Measurements from ENCODE around the gene MRGPRF. TPM values are rescaled to one million over a fixed set of nuclear protein-coding genes. Genes with fewer than 3 reads are reported as not detected.
A peak's percentile ranks its signal among the peaks of the same experiment; 100 is the strongest.

Gene MRGPRF
- total RNA-seq, 1 donor from 2014 or later: 4.9 TPM

DNA sequence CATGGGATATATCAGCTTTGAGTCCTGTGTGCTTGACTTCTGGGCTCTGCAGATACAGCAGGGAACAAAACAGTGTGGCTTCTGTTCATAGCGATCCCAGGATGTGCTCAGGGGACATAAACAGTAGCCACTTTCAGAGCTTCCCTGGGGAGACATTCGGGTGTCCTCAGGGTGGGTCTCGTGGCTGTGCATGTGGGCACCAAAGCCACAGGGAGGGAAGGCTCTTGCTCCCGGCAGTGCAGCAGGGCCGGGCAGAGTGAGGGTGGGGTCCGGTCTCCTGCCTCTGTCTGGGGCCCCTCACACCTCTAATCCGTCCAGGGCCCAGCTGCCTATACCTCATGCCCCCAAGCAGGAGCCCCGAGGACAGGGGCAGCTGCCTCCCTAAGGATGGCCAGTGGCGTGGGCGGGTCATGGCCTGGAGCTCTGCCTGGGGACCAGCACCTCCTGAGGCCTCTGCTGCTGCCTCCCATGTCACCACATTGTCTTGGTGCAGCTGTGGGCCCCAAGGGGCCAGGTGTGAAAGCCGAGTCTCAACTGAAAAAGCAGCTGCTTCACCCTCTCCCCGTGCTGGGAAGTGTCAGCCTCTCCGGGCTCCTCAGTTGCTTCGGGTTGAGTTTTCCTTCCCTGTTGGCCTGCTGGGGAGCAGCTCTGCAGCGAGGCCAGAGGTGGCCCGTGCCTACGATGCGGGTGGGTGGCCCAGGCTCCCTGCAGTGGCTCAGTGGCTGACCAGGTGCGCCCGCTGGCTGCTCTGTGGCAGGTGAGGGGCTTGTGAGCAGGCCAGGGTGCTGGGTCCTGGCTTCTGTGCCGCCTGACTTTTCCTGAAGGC, 39.5 kb upstream of the MRGPRF start:
- intact Hi-C loops (cut with DNase I): no loop called here
- ATAC-seq (ENCODE audit: poor library complexity) (no peak), DNase-seq (no peak)

DNA sequence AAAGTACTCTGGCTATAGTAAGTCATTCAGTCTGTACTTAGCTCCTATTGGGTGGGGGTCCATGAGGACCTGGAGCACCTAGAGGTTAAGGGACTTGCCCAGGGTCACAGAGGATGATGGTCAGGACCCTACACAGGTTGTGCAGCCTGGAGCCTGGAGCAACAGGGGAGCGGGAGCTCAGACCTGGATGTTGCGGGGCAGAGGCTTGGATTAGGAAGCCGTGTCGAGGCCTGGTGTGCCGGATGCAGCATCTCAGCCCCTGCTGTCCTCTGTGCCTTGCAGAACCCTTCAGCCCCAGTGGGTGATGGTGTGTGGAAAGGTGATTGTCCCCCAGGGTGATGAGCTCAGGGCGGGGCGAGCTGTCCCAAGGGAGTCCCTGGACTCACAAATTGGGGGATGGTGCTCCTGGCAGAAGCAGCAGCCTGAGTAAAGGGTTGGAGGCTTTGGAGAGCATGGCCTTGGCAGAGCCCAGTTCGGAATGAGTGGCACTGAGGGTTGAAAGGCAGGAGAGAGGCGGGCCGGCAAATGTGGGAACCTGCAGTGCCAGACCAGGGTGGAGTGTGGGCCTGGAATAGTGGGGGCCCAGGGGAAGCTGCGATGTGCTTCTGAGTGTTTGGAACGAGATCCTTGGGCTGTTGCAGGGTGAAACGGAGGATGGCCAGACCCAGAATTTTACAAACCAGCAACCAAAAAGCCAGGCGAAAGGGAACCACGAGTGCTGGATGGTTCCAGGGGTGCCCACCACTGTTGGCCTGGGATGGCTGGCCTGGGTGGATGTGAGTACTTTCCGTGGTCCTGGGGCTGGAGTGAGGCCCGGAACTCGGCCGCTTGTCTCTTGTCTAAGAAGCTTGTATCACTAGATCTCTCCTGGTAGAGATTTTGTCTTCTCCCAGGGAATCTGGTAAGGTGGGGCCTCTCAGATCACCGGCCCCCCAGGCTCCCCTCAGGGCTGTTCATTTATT, 38.6 kb upstream of the MRGPRF start:
- intact Hi-C loops (cut with DNase I): no loop called here
- ATAC-seq (ENCODE audit: poor library complexity): peak; percentile 23
- DNase-seq: no peak

DNA sequence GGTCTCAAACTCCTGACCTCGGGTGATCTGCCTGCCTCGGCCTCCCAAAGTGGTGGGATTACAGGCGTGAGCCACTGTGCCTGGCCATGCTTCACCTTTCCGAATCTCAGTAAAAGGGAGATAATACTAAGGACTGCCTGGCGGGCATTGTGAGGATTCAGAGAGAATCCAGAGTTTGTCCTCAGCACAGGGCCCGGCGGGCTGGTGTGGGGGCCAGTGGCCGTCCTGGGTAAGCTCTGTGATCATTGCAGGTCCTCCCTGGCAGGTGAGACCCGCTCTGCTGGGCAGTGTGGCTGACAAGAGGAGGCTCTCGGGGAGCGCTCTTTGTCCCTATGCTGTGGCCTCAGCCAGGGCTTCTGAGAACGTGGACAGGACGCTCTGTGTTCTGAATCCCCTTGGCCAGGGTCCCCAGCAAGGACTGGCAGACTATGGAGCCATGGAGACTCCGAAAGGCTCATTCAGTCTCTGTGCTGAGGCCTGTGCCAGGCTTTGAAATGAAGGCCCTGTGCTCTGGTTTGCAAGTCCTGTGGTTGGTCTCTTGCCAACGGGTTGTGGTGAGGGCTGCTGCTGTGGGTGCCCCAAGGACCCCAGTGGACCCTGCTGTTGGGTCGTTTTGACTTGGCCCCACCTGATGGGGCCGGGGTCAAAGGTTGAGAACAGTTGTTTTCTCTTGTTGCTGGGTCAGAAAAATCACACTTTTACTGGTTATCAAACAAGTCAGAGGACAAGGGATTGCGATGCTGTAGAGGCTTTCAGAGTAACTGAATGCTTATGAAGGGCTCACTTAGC, 37.7 kb upstream of the MRGPRF start:
- DNase-seq: no peak
- intact Hi-C loops (cut with DNase I): no loop called here
- no peak for ATAC-seq (ENCODE audit: poor library complexity)

DNA sequence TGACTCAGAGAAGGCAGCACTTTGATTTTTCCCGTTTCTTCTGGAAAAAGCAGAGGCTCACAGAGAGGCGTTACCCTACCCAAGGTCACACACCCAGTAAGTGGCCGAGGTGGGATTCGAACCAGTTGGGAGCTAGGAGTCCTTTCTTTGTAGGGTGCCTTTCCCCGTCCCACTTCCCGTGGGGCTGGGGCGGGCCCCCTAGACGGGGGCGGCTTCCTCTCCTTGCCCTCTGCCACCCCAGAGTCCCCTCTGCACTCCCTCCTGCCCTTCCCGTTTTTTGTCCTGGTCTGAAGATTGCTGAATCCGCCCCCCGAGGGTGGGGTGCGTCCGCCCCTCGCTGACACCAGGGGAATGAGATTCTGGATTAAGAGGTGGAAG, 36.4 kb upstream of the MRGPRF start:
- DNase-seq (no peak), ATAC-seq (ENCODE audit: poor library complexity) (peak; percentile 2)
- intact Hi-C loops (cut with DNase I): no loop called here

DNA sequence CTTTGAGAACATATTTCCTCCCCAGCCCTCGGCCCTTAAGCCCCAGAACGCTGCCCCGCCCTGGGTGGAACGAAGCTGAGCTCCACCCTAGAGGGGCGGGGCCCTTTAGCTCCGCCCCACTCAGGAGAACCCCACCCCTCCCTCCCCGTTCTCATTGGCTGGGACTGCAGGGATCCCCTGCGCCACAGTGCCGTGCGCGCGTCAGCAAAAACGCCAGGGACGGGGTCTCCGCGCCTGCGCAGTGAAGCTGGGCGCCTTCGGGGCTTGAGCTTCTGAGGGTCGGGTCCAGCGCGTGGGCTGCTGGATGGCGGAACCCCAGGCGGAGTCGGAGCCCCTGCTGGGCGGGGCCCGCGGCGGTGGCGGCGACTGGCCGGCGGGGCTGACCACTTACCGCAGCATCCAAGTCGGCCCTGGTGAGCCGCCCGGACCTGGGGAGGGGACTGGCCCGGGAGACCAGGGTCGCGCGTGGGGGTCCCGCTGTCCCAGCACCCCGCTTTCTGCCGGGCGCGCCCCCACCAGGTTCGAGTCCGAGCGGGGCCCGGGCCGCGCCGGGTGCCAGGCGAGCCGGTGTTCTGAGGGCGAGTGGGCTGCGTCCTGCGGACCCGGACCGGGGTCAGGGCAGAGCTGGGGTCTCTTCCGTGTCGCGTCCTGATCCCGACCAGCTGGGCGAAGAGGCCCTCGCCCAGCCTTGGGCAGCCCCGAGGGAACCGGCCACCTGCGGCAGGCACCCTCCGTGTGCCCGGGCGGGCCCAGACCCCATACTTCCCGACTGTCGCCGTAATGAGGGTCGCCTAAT, 35.8 kb upstream of the MRGPRF start, which contains the start of gene TPCN2:
TSS of gene TPCN2 (plus strand) at position 239 of the 796 bp plus-strand sequence. CDS start at position 305, 66 bp downstream.
- peak; percentile 88 for ATAC-seq (ENCODE audit: poor library complexity)
- intact Hi-C loops (cut with DNase I): no loop called here
- peak; percentile 96 for DNase-seq

DNA sequence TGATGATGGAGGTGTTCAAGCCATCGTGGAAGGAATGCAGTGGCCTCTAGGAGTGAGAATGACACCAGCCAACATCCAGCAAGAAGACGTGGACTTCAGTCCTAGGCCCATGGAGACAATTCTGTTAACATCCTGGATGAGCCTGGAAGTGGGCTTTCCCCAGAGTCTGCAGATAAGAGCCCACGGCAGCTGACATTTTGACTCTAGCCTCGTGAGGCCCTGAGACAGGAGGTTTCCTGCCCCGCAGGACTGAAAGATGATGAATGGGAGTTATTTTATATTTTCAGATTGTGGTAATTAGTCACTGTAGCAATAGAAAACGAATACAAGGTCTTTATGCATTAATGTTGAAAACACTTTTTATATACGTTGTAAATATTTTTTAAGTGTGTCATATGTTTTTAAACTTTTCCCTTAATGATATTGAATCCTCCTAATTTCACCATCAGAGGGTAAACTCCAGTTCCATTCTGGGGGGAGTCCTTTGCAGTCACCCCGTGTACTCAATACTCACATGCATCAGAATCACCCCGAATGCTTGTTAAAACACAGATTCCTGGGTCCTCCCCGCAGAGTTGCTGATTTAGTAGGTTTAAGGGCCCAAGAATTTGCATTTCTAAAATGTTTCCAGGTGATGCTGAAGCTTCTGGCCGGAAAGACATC, 35.1 kb upstream of the MRGPRF start:
- DNase-seq (no peak), ATAC-seq (ENCODE audit: poor library complexity) (no peak)
- intact Hi-C loops (cut with DNase I): no loop called here

DNA sequence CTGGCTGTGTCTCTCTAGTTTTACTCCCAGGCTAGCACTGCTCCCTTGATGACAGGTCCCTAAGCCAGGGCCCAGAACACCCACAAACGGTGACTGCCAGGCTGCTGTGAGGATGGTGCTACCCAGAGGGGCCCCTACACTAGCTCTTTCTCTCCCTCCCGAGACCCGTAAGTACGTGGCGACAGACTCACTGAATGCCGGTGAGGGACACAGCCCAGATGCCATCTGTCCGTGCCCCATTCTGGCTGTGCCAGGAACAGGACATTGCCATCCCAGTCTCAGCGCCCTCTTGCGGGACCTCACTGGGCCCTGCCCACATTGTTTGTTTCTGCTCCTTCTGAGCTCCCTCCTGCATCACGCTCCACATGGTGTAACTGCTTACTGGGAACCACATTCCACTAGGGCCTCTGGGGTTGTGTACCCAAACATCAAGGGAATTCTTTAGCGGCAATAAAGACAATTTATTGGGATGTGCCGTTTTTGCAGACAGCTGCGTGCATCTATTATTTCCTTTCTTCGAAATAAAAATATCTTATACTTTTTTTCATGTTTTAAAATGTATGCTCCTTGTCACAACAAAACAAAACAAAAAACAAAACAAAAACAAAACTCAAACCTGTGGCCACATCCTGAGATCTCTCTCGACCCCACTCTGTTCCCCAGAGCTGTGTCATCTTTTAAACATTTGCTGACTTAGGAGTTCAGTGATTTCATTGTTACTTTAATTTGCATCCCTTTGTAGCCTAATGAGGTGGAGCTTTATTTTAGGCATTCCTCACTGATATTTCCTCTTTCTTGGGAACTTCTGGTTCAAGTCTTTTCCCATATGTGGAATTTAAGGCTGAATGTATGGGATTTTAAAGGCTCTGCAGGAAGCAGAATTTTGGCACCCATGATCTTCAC, 31.3 kb upstream of the MRGPRF start:
- intact Hi-C loops (cut with DNase I): no loop called here
- DNase-seq (peak; percentile 84), ATAC-seq (ENCODE audit: poor library complexity) (peak; percentile 64)

DNA sequence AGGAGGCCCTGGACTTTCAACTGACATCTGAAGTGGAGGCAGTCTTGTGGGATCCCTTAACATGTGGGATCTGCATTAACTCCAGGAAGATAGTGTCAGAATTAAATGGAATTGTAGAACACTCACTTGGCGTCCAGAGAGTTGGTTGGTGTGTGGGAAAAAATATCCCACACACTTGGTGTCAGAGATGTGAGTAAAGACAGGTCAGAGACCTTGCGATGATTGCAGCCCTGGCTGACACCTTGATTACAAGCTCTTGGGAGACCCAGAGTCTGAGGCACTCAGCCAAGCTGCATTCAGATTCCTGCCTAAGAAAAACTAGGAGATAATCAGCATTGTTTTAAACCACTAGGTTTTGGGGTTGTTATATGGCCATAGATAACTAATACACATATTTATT, 28.5 kb upstream of the MRGPRF start:
- DNase-seq: no peak
- peak; percentile 42 for ATAC-seq (ENCODE audit: poor library complexity)
- intact Hi-C loops (cut with DNase I): no loop called here

DNA sequence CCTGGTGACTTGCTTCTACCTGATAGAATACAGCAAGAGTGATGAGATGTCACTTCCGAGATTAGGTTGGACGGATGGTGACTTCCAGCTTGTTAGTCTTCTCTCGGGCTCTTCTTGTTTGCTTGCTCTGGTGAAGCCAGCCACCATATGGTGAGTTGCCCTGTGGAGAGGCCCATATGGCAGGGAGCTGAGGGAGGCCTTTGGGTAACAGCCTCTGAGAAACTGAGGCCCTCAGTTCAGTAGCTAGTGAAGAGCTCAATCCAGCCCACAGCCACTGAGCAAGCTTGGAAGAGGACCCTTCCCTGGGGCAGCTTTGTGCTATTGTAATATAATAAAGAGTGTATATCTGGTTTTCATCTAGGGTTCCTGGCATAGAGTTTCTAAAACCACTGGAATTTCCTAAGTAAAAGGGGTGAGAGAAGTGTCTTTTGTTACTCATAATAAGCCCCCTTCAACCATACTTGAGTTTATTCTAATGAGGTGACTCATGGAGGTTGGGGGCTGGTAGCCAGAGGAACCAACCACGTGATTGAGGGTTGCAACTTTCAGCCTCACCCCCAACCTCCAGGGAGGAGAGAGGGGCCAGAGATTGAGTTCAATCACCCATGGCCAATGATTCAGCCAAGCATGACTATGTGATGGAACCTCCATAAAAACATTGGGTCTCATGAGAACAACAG, 27.7 kb upstream of the MRGPRF start:
- intact Hi-C loops (cut with DNase I): no loop called here
- no peak for ATAC-seq (ENCODE audit: poor library complexity)
- no peak for DNase-seq

DNA sequence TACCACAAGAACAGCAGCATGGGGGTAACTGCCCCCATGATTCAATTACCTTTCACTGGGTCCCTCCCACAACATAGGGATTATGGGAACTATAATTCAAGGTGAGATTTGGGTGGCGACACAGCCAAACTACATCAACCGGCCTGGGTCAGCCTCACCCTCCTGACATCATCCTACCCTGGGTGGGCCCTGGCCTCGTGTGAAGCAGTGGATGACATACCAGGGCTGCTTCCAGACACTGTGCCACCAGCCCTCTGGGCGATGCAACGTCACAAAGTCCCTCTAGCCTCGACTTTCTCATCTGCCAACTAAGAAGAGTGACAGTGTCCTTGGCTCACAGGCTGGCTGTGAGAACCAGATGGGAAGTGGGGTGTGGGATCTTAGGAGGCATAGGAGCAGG, 27.0 kb upstream of the MRGPRF start:
- DNase-seq (no peak), ATAC-seq (ENCODE audit: poor library complexity) (no peak)
- intact Hi-C loops (cut with DNase I): no loop called here

DNA sequence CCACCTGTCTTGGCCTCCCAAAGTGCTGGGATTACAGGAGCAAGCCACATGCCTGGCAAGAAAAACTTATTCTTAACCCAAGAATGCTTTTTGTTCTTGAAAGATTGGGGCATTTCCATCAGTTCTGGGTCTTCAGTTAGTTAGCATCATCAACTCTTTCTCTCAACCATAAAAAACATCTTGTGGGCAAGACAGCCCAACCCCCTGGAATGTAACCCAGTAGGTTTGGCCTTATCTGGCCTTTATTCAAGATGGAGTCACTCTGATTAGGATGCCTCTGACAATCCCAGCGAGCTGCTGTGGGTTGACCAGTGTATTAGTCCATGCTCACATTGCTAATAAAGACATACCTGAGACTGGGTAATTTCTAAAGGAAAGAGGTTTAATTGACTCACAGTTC, 26.5 kb upstream of the MRGPRF start:
- no peak for ATAC-seq (ENCODE audit: poor library complexity)
- intact Hi-C loops (cut with DNase I): no loop called here
- no peak for DNase-seq

DNA sequence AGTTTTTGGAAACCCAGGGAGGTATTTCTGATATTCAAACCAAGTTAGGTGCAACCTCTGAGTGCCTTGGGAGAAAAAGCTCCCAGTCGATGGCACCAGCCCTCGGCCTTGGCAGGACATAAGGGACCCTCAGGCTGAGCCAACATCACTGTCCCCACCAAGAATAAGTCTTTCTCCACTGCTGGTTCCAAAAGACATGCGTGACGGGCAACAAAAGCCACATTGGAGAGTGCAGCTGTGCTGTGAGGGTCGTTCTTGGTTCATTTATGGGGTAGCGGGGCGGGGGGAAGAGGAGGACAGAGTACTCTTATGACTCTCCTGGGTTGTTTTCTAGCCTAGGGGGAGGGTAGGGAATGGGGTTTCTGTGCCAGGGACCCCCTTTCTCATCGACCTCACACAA, 24.5 kb upstream of the MRGPRF start:
- DNase-seq: no peak
- no peak for ATAC-seq (ENCODE audit: poor library complexity)
- intact Hi-C loops (cut with DNase I): no loop called here

DNA sequence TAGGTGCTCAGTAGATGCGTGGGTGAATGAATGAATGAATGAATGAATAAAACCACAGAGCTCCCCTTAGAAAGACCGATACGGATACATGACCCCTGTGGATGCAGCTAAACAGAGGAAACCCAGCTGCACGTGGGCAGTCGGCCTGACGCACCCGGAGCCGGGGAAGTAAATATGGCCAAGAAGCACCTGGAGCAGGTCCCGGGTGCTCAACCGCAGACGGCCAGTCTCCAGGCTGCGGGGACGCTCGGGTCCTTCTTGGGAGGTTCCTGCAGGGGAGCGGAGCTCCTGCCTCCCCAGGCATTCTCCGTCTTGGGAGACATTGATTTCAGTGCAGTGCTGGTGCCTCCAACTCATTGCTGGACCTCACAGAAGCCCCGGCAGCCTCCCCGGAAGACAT, 24.0 kb upstream of the MRGPRF start:
- intact Hi-C loops (cut with DNase I): no loop called here
- ATAC-seq (ENCODE audit: poor library complexity) (no peak), DNase-seq (no peak)

DNA sequence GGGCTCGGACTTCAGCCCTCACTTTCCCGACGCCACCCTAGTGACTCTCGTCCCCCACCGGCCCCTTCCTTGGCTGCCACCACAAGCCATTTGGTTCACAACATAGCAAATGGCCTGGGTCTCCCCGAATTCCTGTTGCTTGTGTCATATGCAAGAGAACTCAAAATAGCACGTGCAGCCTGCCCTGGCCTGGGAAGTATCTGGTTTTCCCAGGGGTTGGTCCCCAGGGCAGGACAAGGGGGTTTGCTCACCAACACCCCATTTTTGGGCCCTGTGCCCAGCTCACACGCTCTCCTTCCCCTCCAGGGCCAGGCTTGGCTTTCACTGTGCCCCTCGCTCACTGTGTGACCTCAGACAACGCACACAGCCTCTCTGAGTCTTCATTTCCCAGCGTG, 22.9 kb upstream of the MRGPRF start:
- intact Hi-C loops (cut with DNase I): no loop called here
- DNase-seq (peak; percentile 65), ATAC-seq (ENCODE audit: poor library complexity) (peak; percentile 33)

DNA sequence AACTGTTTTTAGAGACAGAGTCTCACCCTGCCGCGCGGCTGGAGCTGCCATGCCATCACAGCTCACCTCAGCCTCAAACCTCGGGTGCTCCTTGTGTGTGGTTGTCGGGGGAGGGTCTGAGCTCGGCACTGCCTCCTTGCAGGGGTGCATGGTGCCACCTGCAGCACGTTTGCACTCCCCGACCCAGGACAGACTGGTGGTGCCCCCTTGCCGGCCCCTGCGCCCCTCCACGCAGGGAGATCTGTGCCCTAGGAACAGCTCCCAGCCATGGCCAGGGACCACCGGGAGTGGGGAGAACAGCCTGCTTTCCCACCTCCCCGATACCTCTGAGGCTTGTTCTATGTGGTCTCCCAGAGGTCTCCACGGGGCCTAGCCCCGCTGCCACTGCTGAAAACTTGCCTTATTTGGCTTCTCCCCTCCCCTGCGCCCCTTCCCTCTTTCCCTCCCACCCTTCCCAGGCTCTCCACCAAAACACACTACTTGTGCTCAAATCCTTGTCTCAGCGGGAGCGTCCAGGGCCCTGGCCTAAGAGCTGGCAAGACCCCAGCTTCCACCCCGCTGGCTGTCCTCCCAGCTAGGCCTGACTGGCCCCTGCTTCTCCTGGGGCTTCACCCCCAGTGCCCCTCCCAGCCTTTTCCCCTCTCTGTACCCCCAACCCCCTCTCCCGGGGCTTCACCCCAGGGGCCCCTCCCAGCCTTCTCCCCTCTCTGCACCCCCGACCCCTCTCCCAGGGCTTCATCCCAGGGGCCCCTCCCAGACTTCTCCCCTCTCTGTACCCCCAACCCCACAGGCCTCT, 22.3 kb upstream of the MRGPRF start:
- DNase-seq (peak; percentile 71), ATAC-seq (ENCODE audit: poor library complexity) (peak; percentile 48)
- intact Hi-C loops (cut with DNase I): no loop called here

Data from Right ventricle myocardium superior (tissue), 1 donor.